ENCODE results near the gene C16orf87.
"Not testable (repeated sequence)": the region's sequence is repeated elsewhere in the genome, so short reads cannot be mapped to it uniquely, and the experiment has no call there.

- TF ChIP-seq PRDM1, ZNF621, CTCF, ZNF837 (tag by site-specific recombination; IDR thresholded peaks at IDR 0.05): not testable (repeated sequence)
These were observed 46.4 kb downstream of the C16orf87 start for GRCh38 chr16:46784569-46784968.

Data from HEK293 (cell line).